ENCODE results near the gene ZNF324.
A peak's percentile ranks its signal among the peaks of the same experiment; 100 is the strongest.

The ZNF324 gene

DNA sequence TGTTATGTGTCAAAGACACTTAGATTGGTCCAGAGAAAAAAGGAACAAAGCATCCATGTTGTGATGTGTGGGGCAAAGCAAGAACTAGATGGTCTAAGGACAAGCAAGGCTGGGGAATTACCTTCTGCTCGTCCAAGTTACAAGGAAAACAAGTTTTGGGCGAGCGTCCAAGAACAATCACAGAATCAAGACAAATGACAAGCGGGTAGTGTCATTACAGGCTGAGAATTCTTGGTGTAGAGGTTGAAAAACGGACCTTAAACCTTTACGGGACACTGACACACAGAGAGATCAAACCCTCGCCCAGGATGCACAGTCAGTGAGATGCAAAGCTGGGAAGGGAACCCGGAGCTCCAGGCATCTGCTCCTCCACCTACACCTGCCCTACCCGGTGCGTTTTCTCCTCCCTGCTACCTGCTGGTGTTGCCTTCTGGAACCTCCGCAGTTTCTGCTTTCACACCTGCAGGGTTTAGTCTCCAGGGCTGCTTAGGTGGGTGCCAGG is 16.0 kb upstream of the ZNF324 start:
- peak overlapping the region; percentile 72 to 82 for H3K4me3 ChIP-seq (replicated peaks in 1 of 2; ENCODE audit: low read depth in 2 of 2, low read length in 2 of 2)
- DNase-seq (ENCODE audit: low read depth in 2 of 2) = no peak
- TF ChIP-seq, protein P1, sequence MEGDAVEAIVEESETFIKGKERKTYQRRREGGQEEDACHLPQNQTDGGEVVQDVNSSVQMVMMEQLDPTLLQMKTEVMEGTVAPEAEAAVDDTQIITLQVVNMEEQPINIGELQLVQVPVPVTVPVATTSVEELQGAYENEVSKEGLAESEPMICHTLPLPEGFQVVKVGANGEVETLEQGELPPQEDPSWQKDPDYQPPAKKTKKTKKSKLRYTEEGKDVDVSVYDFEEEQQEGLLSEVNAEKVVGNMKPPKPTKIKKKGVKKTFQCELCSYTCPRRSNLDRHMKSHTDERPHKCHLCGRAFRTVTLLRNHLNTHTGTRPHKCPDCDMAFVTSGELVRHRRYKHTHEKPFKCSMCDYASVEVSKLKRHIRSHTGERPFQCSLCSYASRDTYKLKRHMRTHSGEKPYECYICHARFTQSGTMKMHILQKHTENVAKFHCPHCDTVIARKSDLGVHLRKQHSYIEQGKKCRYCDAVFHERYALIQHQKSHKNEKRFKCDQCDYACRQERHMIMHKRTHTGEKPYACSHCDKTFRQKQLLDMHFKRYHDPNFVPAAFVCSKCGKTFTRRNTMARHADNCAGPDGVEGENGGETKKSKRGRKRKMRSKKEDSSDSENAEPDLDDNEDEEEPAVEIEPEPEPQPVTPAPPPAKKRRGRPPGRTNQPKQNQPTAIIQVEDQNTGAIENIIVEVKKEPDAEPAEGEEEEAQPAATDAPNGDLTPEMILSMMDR (IDR thresholded peaks at IDR 0.05; ENCODE audit: low read depth, low read length) = no peak

GRCh38 chr19:58451358-58452101 is 15.3 kb upstream of the ZNF324 start, which contains the start of gene ZNF324B:
Gene ZNF324B (plus strand): TSS chr19:58451622. CDS start chr19:58453702, 2,080 bp downstream.
- H3K4me3 ChIP-seq (replicated peaks in 1 of 2; ENCODE audit: low read depth in 2 of 2, low read length in 2 of 2) = peak within 1 kb of the TSS; percentile 72 to 82
- DNase-seq (ENCODE audit: low read depth in 2 of 2) = peak; percentile 94 to 95
- TF ChIP-seq, protein P1 (IDR thresholded peaks at IDR 0.05; ENCODE audit: low read depth, low read length) = no peak

DNA sequence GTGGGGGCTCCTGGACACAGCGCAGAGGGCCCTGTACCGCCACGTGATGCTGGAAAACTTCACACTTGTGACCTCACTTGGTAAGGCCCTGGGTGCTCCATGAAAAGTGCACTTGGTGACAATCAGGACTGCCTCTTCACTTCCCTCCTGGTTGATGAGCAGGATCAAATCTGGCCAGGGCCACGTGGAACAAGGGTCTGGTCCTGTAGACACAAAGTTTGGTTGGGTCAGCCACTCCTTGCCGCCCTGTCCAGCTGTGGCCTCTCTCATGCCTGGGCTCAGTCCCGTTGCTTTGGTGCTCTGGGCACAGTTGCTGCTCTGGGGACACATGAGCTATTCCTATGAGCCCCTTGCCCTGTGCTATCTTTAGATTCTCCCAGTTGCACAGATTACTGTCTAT is 13.1 kb upstream of the ZNF324 start:
- DNase-seq (ENCODE audit: low read depth in 2 of 2) = no peak
- TF ChIP-seq, protein P1 (IDR thresholded peaks at IDR 0.05; ENCODE audit: low read depth, low read length) = no peak
- no peak overlapping the region for H3K4me3 ChIP-seq (replicated peaks in 1 of 2; ENCODE audit: low read depth in 2 of 2, low read length in 2 of 2)

- DNase-seq (ENCODE audit: low read depth in 2 of 2) = no peak
- no peak overlapping the region for H3K4me3 ChIP-seq (replicated peaks in 1 of 2; ENCODE audit: low read depth in 2 of 2, low read length in 2 of 2)
- TF ChIP-seq, protein P1 (IDR thresholded peaks at IDR 0.05; ENCODE audit: low read depth, low read length) = no peak
These were observed 11.6 kb upstream of the ZNF324 start for GRCh38 chr19:58455306-58455705.

DNA sequence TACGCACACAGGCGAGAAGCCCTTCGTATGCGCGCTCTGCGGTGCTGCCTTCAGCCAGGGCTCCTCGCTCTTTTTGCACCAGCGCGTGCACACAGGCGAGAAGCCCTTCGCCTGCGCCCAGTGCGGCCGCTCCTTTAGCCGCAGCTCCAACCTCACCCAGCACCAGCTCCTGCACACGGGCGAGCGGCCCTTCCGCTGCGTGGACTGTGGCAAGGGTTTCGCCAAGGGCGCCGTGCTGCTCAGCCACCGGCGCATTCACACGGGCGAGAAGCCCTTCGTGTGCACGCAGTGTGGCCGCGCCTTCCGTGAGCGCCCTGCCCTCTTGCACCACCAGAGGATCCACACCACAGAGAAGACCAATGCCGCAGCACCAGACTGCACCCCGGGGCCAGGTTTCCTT is 10.8 kb upstream of the ZNF324 start:
- TF ChIP-seq, protein P1 (IDR thresholded peaks at IDR 0.05; ENCODE audit: low read depth, low read length) = no peak
- no peak for DNase-seq (ENCODE audit: low read depth in 2 of 2)
- H3K4me3 ChIP-seq (replicated peaks in 1 of 2; ENCODE audit: low read depth in 2 of 2, low read length in 2 of 2) = no peak overlapping the region

GRCh38 chr19:58460039-58460438 is 6.8 kb upstream of the ZNF324 start:
- TF ChIP-seq, protein P1 (IDR thresholded peaks at IDR 0.05; ENCODE audit: low read depth, low read length) = no peak
- H3K4me3 ChIP-seq (replicated peaks in 1 of 2; ENCODE audit: low read depth in 2 of 2, low read length in 2 of 2) = no peak overlapping the region
- no peak for DNase-seq (ENCODE audit: low read depth in 2 of 2)

Data from cardiac fibroblast (primary cell).